Measurements from ENCODE around the gene DPPA3.
"Not testable (repeated sequence)": the region's sequence is repeated elsewhere in the genome, so short reads cannot be mapped to it uniquely, and the experiment has no call there.

Gene DPPA3

GRCh38 chr12:7730984-7731383, 19.8 kb downstream of the DPPA3 start:
- not testable (repeated sequence) for DNase-seq (ENCODE audit: low spot score)

GRCh38 chr12:7731486-7731885, 20.3 kb downstream of the DPPA3 start:
- DNase-seq (ENCODE audit: low spot score): no peak

GRCh38 chr12:7732993-7733392, 21.8 kb downstream of the DPPA3 start:
- no peak for DNase-seq (ENCODE audit: low spot score)

GRCh38 chr12:7747246-7747645, 36.0 kb downstream of the DPPA3 start, which contains the start of gene CLEC4C:
TSS of gene CLEC4C (minus strand) at chr12:7747375. CDS start at chr12:7747348, 27 bp downstream.
- no peak for DNase-seq (ENCODE audit: low spot score)

- no peak for DNase-seq (ENCODE audit: low spot score)
Measured at GRCh38 chr12:7748852-7749251, 37.6 kb downstream of the DPPA3 start.

GRCh38 chr12:7749442-7749841, 38.2 kb downstream of the DPPA3 start:
- no peak for DNase-seq (ENCODE audit: low spot score)

GRCh38 chr12:7750350-7750749, 39.1 kb downstream of the DPPA3 start:
- DNase-seq (ENCODE audit: low spot score): no peak

GRCh38 chr12:7751394-7751793, 40.2 kb downstream of the DPPA3 start:
- DNase-seq (ENCODE audit: low spot score): no peak

GRCh38 chr12:7751941-7752922, 41.0 kb downstream of the DPPA3 start:
- not testable (repeated sequence) for DNase-seq (ENCODE audit: low spot score)

- DNase-seq (ENCODE audit: low spot score): not testable (repeated sequence)
Measured at GRCh38 chr12:7755668-7756067, 44.4 kb downstream of the DPPA3 start.

GRCh38 chr12:7756993-7757392, 45.8 kb downstream of the DPPA3 start:
- DNase-seq (ENCODE audit: low spot score): no peak

- DNase-seq (ENCODE audit: low spot score): no peak
Measured at GRCh38 chr12:7758766-7759140, 47.5 kb downstream of the DPPA3 start.
